Measurements from ENCODE around the gene PNKP.
"Not testable (repeated sequence)": the region's sequence is repeated elsewhere in the genome, so short reads cannot be mapped to it uniquely, and the experiment has no call there.

Gene PNKP

DNA sequence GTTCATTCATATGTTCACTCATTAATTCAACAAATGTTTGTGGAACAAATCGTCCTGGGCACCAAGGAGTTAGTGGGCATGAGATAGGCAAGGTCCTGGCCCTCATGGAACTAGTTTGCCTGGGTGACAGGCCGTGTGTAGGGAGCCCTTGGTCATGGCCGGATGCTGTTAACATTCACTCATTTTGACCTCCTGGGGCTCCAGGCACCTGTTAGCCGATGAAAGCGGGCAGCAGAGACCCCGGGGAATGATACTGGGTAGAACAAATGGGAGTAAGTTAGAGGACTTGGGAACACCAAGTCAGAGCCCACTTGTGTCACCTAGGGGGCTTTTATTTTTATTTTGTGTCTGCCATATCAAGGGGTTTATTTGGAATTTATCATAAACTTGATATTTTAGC is 42.7 kb downstream of the PNKP start:
- no peak for DNase-seq (ENCODE audit: extremely low read depth in 1 of 2, low read depth in 1 of 2)

DNA sequence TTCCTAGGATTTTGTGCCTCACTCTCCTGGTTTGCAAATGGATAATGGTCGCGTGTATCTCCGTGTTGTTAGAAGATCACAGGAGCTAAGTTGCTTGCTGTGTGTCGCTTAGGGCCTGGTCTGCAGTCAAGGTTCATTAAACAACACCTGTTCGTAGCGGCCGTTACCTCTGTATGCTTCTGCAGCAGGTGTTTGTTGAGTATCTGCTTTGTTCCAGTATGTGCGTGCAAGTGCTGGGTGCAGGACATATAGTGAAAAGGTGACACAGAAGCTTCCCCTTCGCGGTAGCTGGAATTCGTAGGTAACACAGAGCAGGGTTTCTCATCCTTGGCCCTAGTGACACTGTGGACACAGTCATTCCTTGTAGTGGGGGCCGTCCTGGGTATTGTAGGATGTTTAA is 43.9 kb downstream of the PNKP start:
- no peak for DNase-seq (ENCODE audit: extremely low read depth in 1 of 2, low read depth in 1 of 2)

DNA sequence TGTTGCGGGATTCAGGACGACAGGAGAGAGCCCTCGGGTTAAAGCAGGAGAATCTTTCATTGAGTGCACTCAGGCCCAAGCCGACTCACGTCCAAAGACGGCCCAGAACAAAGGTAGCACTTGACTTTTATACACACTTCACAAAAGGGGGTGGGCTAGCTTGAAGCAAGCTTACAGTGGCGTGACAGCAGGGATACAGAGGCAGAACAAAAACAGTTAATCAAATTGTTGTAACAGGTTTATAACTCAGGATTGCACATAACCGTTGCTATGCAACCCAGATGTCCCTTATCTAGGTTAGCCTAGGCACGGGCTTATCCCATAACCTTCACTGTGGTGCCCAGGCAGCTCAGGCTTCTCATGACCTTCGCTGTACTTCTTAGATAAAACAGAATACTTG is 47.3 kb downstream of the PNKP start:
- no peak for DNase-seq (ENCODE audit: extremely low read depth in 1 of 2, low read depth in 1 of 2)

DNA sequence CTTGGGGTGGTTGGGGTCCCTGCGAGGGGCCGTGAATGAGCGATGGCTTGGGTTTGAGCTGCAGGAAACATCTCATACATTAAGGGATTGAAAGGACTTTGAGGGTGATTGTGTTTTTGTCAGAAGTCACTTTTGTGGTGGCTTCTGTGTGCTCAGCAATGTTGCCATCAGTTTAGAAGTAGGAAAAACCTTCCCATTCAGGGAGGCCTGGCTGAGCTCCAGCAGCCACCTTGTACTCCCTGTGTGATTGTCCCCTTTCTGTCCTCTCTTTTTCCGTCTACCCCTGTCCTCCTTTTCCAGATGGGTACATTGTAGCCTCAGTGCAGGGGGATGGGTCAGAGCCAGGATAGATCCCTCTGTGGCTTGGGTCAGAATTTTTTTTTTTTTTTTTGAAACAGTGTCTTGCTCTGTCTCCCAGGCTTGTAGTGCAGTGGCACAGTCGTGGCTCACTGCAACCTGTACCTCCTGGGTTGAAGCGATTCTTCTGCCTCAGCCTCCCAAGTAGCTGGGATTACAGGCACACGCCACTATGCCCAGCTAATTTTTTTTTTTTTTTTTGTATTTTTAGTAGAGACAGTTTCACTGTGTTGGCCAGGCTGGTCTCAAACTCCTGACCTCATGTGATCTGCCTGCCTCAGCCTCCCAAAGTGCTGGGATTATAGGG is 47.8 kb downstream of the PNKP start:
- not testable (repeated sequence) for DNase-seq (ENCODE audit: extremely low read depth in 1 of 2, low read depth in 1 of 2)

DNA sequence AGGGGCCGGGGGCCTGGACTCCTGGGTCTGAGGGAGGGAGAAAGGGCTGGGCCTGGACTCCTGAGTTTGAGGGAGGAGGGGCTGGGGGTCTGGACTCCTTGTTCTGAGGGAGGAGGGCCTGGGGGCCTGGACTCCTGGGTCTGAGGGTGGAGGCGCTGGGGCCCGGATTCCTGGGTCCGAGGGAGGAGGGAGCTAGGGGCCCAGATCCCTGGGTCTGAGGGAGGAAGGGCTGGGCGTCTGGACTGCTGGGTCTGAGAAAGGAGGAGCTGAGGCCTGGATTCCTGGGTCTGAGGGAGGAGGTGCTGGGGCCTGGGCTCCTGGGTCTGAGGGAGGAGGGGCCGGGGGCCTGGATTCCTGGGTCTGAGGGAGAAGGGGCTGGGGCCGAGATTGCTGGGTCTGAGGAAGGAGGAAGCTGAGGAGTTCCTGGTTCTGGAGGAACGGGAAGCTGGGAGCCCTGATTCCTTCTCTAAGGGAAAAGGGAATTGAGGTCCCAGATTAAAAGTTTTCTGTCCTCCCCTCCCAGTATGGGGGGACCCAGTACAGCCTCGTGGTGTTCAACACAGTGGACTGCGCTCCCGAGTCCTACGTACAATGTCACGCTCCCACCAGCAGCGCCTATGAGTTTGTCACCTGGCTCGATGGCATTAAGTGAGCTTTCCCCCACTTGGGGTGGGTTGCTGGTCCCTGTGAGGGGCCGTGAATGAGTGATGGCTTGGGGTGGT is 48.6 kb downstream of the PNKP start:
- no peak for DNase-seq (ENCODE audit: extremely low read depth in 1 of 2, low read depth in 1 of 2)

DNA sequence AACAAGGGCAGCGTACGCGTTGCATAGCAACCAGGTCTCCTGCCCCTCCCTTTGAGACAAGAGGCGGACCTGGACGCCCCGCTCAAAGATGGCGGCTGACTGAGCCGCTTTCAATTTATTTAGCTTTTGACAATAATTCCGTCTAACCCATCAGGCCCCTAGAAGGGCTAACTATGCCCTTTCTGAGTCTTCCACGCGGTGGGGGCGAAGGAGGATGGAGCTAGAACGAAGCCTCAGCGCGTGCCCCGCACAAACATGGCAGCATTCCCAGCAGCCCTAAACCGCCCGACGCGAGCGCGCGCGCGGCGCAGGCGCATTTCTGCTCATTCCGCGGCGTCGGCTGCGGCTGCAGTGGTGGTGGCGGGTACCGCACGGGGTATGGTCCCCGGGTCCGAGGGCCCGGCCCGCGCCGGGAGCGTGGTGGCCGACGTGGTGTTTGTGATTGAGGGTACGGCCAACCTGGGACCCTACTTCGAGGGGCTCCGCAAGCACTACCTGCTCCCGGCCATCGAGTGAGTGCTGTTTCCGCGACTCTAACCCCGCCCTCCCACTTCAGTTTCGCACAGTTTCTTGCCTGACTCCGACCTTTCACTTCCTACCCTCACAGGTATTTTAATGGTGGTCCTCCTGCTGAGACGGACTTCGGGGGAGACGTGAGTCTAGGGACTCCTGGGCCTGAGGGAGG is 49.3 kb downstream of the PNKP start, which contains the start of gene MED25:
Gene MED25, plus strand, starts transcription at position 326 of the 685 bp plus-strand sequence. Its CDS starts 53 bp downstream, at position 379.
- DNase-seq (ENCODE audit: extremely low read depth in 1 of 2, low read depth in 1 of 2) = peak; percentile 71

DNA sequence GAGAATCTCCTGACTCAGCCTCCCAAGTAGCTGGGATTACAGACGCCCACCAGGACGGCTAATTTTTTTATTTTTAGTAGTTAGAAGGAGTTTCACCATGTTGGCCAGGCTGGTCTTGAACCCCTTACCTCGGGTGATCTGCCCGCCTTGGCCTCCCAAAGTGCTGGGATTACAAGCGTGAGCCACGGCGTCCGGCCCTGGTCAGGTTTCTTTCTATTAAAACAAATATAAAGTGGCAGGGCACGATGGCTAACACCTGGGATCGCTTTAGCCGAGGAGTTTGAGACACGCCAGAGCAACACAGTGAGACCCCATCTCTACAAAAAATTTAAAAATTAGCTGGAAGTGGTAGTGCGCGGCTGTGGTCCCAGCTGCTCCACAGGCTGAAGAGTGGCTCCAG is 50.8 kb downstream of the PNKP start:
- no peak for DNase-seq (ENCODE audit: extremely low read depth in 1 of 2, low read depth in 1 of 2)

DNA sequence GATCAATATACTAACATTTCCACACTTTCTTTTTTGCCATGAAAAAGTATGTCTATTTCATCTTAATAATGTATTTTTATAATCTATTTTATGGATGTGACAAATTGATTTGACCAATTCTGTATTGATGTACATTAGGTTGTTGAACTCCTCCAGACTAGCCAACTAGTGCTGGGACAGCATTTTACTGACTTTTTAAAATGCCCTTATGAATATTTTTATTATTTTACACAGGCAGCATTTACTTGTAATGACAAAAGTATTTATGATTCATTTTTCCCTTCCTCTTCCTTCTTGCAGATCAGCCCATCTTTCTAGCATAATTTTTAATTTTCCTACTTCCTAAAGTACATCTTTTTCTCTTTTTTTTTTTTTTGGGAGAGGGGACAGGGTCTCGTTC is 53.4 kb downstream of the PNKP start:
- DNase-seq (ENCODE audit: extremely low read depth in 1 of 2, low read depth in 1 of 2) = no peak

DNA sequence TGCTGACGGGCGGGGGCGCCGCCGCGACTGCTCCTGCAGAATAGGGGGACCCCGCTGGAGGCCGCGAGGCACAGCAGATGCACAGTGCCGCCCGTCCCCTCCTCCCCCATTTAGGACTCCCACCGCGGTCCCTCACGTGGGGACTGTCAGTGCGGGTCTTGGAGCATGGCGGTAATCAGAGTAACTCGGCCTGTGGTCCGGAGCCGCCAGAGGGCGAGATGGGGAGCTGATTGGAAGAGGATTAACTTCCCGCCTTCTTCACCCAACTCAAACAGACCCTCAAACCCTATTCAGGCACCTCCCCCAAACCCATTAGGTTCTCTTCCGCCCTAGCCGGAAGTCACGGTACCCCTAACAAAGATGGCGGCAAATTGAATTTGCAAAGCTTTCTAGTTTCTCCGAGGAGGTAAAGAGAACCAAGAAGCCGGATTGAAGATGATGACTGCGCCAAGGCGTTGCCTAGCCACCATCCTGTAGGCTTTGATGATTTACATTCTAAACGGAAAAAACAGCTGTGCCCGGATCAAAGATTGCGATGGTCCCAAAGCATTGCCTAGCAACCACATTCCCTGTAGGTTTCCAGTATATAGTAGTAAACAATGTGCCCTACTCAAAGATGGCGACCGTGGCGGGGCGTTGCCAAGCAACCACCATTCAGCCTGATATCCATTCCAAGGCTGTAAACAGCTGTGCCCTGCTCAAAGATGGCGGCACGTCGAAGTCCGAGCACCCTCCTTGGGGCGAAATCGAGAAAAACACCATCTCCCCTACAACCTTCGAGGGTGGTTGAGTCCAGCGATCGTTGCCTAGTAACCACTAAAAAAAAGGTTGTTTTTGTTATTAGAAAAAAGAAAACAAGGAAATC is 54.1 kb downstream of the PNKP start, which contains the start of gene FUZ:
Gene FUZ, minus strand, starts transcription at position 296 of the 865 bp plus-strand sequence. Its CDS starts 186 bp downstream, at position 110.
- peak; percentile 74 to 94 for DNase-seq (ENCODE audit: extremely low read depth in 1 of 2, low read depth in 1 of 2)

DNA sequence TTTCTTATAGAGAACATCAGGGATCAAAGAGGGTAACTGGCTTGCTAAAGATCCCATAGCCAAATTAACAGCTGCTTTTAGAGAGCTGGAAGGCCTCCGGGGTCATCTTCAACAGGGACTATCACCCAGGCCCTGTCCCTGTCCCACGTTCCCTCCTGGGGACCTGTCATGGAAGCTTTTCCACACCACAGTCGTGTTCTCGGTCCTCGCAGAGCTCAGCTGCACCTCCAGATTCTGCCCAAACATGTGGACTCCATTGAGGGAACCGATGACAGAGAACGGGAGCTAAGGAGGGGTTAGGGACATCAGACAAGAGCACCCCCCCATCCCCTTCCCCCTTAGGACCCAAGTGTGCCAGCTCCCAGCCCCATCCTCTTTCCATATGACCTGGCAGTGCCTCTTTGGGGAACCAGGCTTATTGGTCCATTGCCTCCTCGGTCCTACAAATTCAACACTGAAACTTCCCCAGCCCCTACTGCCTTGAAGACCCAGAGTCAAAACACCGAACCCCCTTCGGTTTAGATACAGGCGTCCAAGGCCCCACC is 54.9 kb downstream of the PNKP start:
- DNase-seq (ENCODE audit: extremely low read depth in 1 of 2, low read depth in 1 of 2) = no peak

DNA sequence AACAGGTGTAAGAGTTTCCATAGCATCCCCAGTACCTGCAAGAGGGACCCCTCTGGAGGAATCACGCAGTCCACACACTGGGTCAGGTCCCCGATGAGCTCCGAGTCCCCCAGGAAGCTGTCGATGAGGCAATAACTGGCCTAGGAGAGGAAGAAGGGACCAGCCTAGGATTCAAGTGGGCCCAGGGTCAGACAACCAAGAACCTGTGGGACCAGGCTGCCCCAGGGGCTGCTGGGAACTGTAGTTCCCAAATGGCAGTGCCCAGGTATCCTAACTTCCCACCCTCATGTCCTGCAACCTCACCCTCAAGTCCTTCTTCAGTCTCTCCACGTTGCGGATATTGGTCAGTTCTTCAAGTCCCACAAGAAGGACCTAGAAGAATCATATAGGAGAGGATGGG is 56.0 kb downstream of the PNKP start:
- no peak for DNase-seq (ENCODE audit: extremely low read depth in 1 of 2, low read depth in 1 of 2)

Measured in stimulated activated CD8-positive, alpha-beta memory T cell treated with anti-CD3 and anti-CD28 coated beads, Interleukin-7, amount 100 ng/mL, for 48 hours (primary cell).